Heart left ventricle (tissue), 16 donors: ENCODE results near the gene CEP19. TPM values are rescaled to one million over a fixed set of nuclear protein-coding genes. Genes with fewer than 3 reads are reported as not detected.
"Not testable (repeated sequence)": the region's sequence is repeated elsewhere in the genome, so short reads cannot be mapped to it uniquely, and the experiment has no call there.

Experiments used
- ATAC-seq, 4 donors: fragments of 200-7000 bp; cut with Tn5 transposase; one replicate each; pipeline ENCODE4 v1.9.1; 2020 to 2022; ENCODE audit warnings: moderate library complexity in 4 of 4, mild to moderate bottlenecking in 3 of 4, moderate number of reproducible peaks in 1 of 4
- DNase-seq, 5 donors: peaks; one replicate each; pipeline ENCODE4 v3.0.0-alpha.2; 2020
- H3K27ac ChIP-seq, 12 donors: fragments of 200-600 bp; sonication (generic) in 4 of 12; one replicate each; pipeline versions ENCODE4 v1.5.0 to v1.8.0; 2016 to 2022; ENCODE audit warnings: mild to moderate bottlenecking in 2 of 12
- H3K27me3 ChIP-seq, 9 donors: fragments of 200-600 bp; sonication (generic) in 2 of 9; one replicate each; pipeline versions ENCODE4 v1.5.1 to v1.8.0; 2016 to 2022; ENCODE audit warnings: mild to moderate bottlenecking in 3 of 9
- H3K36me3 ChIP-seq, 9 donors: fragments of 200-600 bp; sonication (generic) in 2 of 9; one replicate each; pipeline versions ENCODE4 v1.5.0 to v1.8.0; 2018 to 2022; ENCODE audit warnings: mild to moderate bottlenecking in 2 of 9
- H3K4me1 ChIP-seq, 12 donors: fragments of 200-600 bp; sonication (generic) in 4 of 12; one replicate each; pipeline versions ENCODE4 v1.5.0 to v1.8.0; 2016 to 2022; ENCODE audit warnings: mild to moderate bottlenecking in 3 of 12
- H3K4me3 ChIP-seq, 12 donors: fragments of 200-600 bp; sonication (generic) in 4 of 12; one replicate each; pipeline versions ENCODE4 v1.5.0 to v1.8.0; 2017 to 2022; ENCODE audit warnings: mild to moderate bottlenecking in 9 of 12, moderate library complexity in 4 of 12
- H3K9me3 ChIP-seq, 12 donors: fragments of 200-600 bp; sonication (generic) in 4 of 12; one replicate each; pipeline versions ENCODE4 v1.5.0 to v1.8.0; 2016 to 2022; ENCODE audit warnings: mild to moderate bottlenecking in 1 of 12
- POLR2A ChIP-seq, 2 donors: fragments of 450-650 bp; IDR thresholded peaks; one replicate each; pipeline ENCODE4 v1.6.1; 2017; ENCODE audit warnings: antibody characterized with exemption in 2 of 2, mild to moderate bottlenecking in 2 of 2, moderate library complexity in 2 of 2
- WGBS, 4 donors: extraction: QIAGEN DNeasy Blood & Tissue Kit in 2 of 4; methylation state at CpG; one replicate each; pipeline versions ENCODE4 v1.1.5 to v1.1.7; 2013 to 2018; 5-methylcytosine and 5-hydroxymethylcytosine counted together
- intact Hi-C, 10 donors: fragments of 100-400 bp; cut with DNase I; formaldehyde crosslinking; loops; one replicate each; pipeline versions ENCODE4 v1.11.1 to v1.14.2; 2022
- polyA plus RNA-seq, 2 donors: library from polyadenylated mRNA; stranded (reverse); fragments of 200-250 nt; gene quantifications; one replicate each; pipeline ENCODE4 v1.2.3, GENCODE V29; 2013
- total RNA-seq, 9 donors: library from RNA; depleted of rRNA in 2 of 9; stranded (reverse); fragments of >200 nt in 2 of 9; fragmentation: NEBNext Ultra II Directional in 3 of 9; extraction: Animal tissue kit (Norgen Biotek cat#: 25700) in 3 of 9; gene quantifications; one replicate each; pipeline versions ENCODE4 v1.1.0 to v1.2.4, GENCODE V29; 2016 to 2023
- TF ChIP-seq, protein P1 (sequence below), 12 donors: fragments of 200-600 bp; sonication (generic) in 4 of 12; IDR thresholded peaks; one replicate each; pipeline versions ENCODE4 v1.5.0 to v1.8.0; 2018 to 2022; ENCODE audit warnings: antibody characterized with exemption in 12 of 12, mild to moderate bottlenecking in 5 of 12
- donor health status: ischemic (EF 13 %, LVEDD 7.1; RV severe dilation, severe dysfunction).
- donor health status: healthy with polysubstance abuse.
- donor health status: DM: no; HTN: yes; CAD: no.
- donor health status: DM: no; HTN: no; CAD: no.
- donor health status: ischemic (EF 25% LVEDD 6.9; RV normal size, moderate dysfunction).
- donor health status: ischemic (EF 25% LVEDD 5.7; RV mildly dilated, moderate dysfunction).
- donor health status: healthy.
- donor health status: DM: yes; HTN: yes; CAD: no.
- donor health status: ischemic (EF 35%, LVEDD 5.7; RV mildly dilated, moderate dysfunction).
- donor health status: nonischemic (EF 11% LVEDD 7.7; RV severe dilation, severe dysfunction).
- donor health status: DM: yes; HTN: yes; CAD: no.
- donor health status: PGD.
- donor health status: ischemic (EF 29% LVEDD 5.4; RV normal size, mild dysfunction).
- donor health status: nonischemic (EF 23%, LVEDD 6.1; RV moderate dilation, normal function).

CEP19 gene
- total and polyA plus RNA-seq, 11 donors: 0.57 to 2.8 (median 1.3) TPM

DNA sequence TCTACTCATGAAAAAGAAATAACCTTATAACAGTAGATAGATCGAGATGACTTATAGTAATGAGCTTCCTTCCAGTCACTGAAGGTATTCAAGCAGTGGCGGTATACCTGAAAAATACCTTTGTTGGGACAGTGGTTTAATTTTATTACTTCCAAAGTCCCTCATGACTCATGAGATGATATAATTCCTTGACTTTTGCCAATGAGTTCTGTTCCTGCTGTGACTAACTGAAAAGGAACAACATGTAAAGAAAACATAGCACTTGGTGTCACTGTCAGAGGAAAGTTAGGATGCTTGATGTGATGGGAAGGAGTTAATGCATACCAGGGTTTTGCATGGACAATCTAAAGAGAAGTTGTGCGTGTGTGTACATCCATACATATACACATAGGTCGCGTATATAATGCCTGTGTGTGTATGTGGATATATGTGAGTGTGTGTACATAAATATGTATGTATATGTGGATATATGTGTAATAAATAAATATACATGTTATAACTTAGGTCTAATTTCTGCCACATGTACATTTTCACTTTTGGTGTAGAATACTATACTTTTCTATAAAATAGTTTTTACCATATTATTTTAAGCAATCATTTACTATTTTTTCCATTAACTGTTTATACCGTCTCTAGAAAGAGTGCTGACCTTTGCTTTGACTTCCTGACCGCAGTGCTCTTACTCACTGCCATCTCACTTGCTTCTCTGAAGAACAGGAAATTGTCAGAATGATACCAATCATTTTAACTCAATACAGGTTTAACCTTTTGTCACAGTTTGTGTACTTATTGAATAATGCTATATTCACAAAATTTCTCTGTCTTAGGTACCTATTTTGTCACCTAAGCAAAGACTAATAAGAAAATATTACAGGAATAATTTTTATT lies 15.0 kb upstream of the CEP19 start:
- no peak for DNase-seq
- no peaks in the 10 kb centered on the region for H3K9me3 ChIP-seq
- peaks cover 0 to 56% (median 43%) of the 10 kb centered on the region in 9 donors for H3K36me3 ChIP-seq
- H3K27me3 ChIP-seq: no peaks in the 10 kb centered on the region
- intact Hi-C loops: no loop called here
- WGBS, 4 donors: 76 to 91% (median 80%) methylated on average over 7 of the region's 7 CpGs
- H3K4me3 ChIP-seq: no peak overlapping the region
- H3K4me1 ChIP-seq: peaks cover 0 to 7% (median 0%) of the 10 kb centered on the region in 12 donors
- ATAC-seq: no peak
- H3K27ac ChIP-seq: no peak overlapping the region
- TF ChIP-seq, protein P1, sequence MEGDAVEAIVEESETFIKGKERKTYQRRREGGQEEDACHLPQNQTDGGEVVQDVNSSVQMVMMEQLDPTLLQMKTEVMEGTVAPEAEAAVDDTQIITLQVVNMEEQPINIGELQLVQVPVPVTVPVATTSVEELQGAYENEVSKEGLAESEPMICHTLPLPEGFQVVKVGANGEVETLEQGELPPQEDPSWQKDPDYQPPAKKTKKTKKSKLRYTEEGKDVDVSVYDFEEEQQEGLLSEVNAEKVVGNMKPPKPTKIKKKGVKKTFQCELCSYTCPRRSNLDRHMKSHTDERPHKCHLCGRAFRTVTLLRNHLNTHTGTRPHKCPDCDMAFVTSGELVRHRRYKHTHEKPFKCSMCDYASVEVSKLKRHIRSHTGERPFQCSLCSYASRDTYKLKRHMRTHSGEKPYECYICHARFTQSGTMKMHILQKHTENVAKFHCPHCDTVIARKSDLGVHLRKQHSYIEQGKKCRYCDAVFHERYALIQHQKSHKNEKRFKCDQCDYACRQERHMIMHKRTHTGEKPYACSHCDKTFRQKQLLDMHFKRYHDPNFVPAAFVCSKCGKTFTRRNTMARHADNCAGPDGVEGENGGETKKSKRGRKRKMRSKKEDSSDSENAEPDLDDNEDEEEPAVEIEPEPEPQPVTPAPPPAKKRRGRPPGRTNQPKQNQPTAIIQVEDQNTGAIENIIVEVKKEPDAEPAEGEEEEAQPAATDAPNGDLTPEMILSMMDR (IDR thresholded peaks at IDR 0.05): no peak
- TF ChIP-seq POLR2A (IDR thresholded peaks at IDR 0.05): no peak

DNA sequence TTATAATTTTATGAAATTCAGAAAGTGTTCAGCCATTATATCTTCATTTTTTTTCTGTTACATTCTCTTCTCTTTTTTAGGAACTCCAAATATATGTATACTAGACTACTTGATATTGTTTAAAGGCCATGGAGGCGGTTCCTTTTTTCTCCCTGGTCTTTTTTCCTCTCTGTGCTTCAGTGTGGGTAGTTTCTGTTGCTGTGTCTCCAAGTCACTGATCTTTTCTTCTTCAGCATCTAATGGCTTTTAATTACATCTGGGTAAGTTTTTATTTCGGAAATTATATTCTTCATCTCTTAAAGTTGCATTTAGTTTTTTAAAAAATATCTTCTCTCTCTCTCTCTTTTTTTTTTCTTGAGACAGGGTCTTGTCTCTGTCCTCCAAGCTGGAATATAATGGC lies 9.0 kb upstream of the CEP19 start:
- Histone ChIP-seq H3K9me3 (peaks cover 0 to 4% (median 0%) of the 10 kb centered on the region in 12 donors), H3K27me3 (no peaks in the 10 kb centered on the region), H3K4me3 (no peak overlapping the region), H3K4me1 (no peaks in the 10 kb centered on the region), H3K36me3 (peaks cover 0 to 42% (median 29%) of the 10 kb centered on the region in 9 donors), H3K27ac (no peak overlapping the region)
- 50 to 99% (median 75%) methylated on average over 2 of the region's 2 CpGs for WGBS, 4 donors
- no peak for ATAC-seq
- intact Hi-C loops: no loop called here
- no peak for TF ChIP-seq POLR2A (IDR thresholded peaks at IDR 0.05)
- TF ChIP-seq, protein P1 (IDR thresholded peaks at IDR 0.05): no peak
- DNase-seq: no peak

DNA sequence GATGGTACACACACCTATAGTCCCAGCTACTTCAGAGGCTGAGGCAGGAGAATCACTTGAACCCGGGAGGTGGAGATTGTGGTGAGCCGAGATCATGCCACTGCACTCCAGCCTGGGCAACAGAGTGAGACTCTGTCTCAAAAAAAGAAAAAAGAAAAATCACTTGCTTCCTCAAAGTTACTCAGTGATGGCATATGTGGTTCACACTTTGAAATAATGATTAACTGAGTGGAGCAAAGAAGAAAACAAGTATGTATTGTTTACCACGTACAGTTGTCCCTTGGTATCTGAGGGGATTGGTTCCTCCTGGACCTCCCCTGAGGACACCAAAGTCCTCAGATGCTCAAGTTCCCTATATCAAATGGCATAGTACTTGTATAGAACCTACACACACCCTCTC lies 5.1 kb upstream of the CEP19 start:
- H3K4me3 ChIP-seq, H3K27ac ChIP-seq, DNase-seq, H3K27me3 ChIP-seq, ATAC-seq, intact Hi-C loops, H3K9me3 ChIP-seq: not testable (repeated sequence)
- Histone ChIP-seq H3K4me1 (peaks cover 0 to 14% (median 8%) of the 10 kb centered on the region in 12 donors), H3K36me3 (peaks cover 0 to 20% (median 12%) of the 10 kb centered on the region in 9 donors)
- whole genome bisulfite sequencing, 4 donors: 90 to 96% (median 94%) methylated on average over 3 of the region's 3 CpGs

DNA sequence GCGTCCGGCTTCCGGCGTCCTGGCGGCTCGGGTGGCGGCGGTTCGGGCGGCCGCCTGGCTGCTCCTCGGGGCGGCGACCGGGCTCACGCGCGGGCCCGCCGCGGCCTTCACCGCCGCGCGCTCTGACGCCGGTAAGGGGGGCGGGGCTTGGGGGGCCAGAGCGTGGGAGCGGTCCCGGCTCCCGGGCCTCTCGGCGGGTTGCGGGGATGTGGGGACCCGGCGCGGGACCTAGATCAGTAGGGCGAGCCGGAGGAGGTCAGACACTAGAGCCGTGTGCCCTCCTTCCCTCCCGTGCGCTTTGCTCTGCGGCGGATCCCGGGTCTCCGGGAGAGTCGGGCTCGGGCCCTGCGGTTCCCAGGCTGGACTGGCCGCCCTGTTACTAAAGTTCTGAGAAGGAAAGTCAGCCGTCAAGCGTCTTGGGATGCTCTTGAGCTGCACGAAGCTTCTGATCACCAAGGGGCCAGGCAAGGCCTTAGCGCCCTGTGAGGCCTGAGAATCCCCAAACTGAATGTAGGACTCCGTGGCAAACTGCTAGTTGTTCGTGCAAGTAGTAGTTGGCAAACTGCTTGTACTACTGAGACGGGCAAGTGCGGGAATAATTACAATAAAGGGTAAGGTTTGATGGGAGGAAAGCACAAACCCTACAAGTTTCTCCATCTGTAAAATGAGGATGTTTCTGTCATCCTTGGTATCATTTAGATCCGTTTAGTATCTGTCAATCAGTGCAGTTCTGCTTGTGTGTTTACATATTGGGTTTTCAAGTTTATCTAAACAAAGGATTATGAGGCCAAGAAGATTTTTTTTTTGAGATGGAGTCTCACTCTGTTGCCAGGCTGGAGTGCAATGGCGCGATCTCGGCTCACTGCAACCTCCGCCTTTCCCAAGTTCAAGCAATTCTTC lies 714 bp upstream of the CEP19 start:
- TF ChIP-seq POLR2A (IDR thresholded peaks at IDR 0.05): peak in 1 of 2 donors; percentile 32
- TF ChIP-seq, protein P1 (IDR thresholded peaks at IDR 0.05): peak in 1 of 12 donors; percentile 23
- Histone ChIP-seq H3K27me3 (no peaks in the 10 kb centered on the region), H3K36me3 (peaks cover 0 to 6% (median 0%) of the 10 kb centered on the region in 9 donors), H3K27ac (peak overlapping the region; percentile 69 to 95 (median 90)), H3K4me1 (peaks cover 0 to 23% (median 13%) of the 10 kb centered on the region in 12 donors), H3K9me3 (no peaks in the 10 kb centered on the region), H3K4me3 (peak overlapping the region; percentile 57 to 98 (median 90))
- DNase-seq (peak; percentile 72 to 88 (median 78)), ATAC-seq (peak; percentile 12 to 91 (median 80))
- intact Hi-C loops: loop anchor here in 3 of 10 donors (2.0 kb wide), 2 partner anchors 24 to 26 kb away; partner anchors contain the start of gene PAK2 (in 2 of the 3)
- WGBS, 4 donors: 6 to 19% (median 12%) methylated on average over 19 to 64 of the region's 64 CpGs
